IgD-negative memory B cell (primary cell): ENCODE data around the gene HS2ST1. TPM values are rescaled to one million over a fixed set of nuclear protein-coding genes. Genes with fewer than 3 reads are reported as not detected.
"Not testable (repeated sequence)": the region's sequence is repeated elsewhere in the genome, so short reads cannot be mapped to it uniquely, and the experiment has no call there.

Source experiments
- H3K27ac Mint-ChIP-seq, 3 donors: one replicate each; pipeline ENCODE4 v1.8.0; 2020 to 2022; ENCODE audit warnings: mild to moderate bottlenecking in 3 of 3, mixed read lengths in 3 of 3, moderate library complexity in 1 of 3
- H3K27me3 Mint-ChIP-seq: one replicate; pipeline ENCODE4 v1.8.0; 2021; ENCODE audit warnings: mixed read lengths
- H3K36me3 Mint-ChIP-seq: one replicate; pipeline ENCODE4 v1.8.0; 2020; ENCODE audit warnings: mild to moderate bottlenecking, mixed read lengths
- H3K4me1 Mint-ChIP-seq, 3 donors: one replicate each; pipeline ENCODE4 v1.8.0; 2020 to 2022; ENCODE audit warnings: mixed read lengths in 3 of 3, mild to moderate bottlenecking in 1 of 3
- H3K4me3 Mint-ChIP-seq, 4 donors: one replicate each; pipeline ENCODE4 v1.8.0; 2020 to 2022; ENCODE audit warnings: mild to moderate bottlenecking in 4 of 4, mixed read lengths in 4 of 4, moderate library complexity in 3 of 4
- H3K9me3 Mint-ChIP-seq, 3 donors: one replicate each; pipeline ENCODE4 v1.8.0; 2020 to 2021; ENCODE audit warnings: mixed read lengths in 3 of 3, mild to moderate bottlenecking in 1 of 3
- polyA plus RNA-seq: library from polyadenylated mRNA; unstranded; fragments of 300-500 nt; fragmentation: Illumina TruSeq; gene quantifications from one replicate; pipeline ENCODE4 v1.2.3, GENCODE V29; 2021

The HS2ST1 gene
- polyA plus RNA-seq, 1 donor from 2014 or later: 7.2 TPM

GRCh38 chr1:87064986-87065385 lies 150.6 kb downstream of the HS2ST1 start:
- H3K36me3 Mint-ChIP-seq: peaks cover 3% of the 10 kb centered on the region
- peaks cover 39 to 56% (median 47%) of the 10 kb centered on the region in 3 donors for H3K4me1 Mint-ChIP-seq
- peak overlapping the region in 2 of 4 donors; percentile 1 to 25 for H3K4me3 Mint-ChIP-seq
- H3K27me3 Mint-ChIP-seq: peaks cover 2% of the 10 kb centered on the region
- H3K9me3 Mint-ChIP-seq: peaks cover 0 to 4% (median 4%) of the 10 kb centered on the region in 3 donors
- peak overlapping the region in 1 of 3 donors; percentile 71 for H3K27ac Mint-ChIP-seq

- H3K4me1 Mint-ChIP-seq: peaks cover 34 to 48% (median 41%) of the 10 kb centered on the region in 3 donors
- H3K9me3 Mint-ChIP-seq, H3K27ac Mint-ChIP-seq, H3K4me3 Mint-ChIP-seq, H3K36me3 Mint-ChIP-seq, H3K27me3 Mint-ChIP-seq: not testable (repeated sequence)
These were observed 152.3 kb downstream of the HS2ST1 start for GRCh38 chr1:87066708-87067107.

GRCh38 chr1:87072411-87072810 lies 158.0 kb downstream of the HS2ST1 start:
- no peak overlapping the region for H3K27ac Mint-ChIP-seq

GRCh38 chr1:87072904-87073303 lies 158.5 kb downstream of the HS2ST1 start:
- H3K27ac Mint-ChIP-seq: no peak overlapping the region
- H3K4me1 Mint-ChIP-seq: peaks cover 5 to 7% (median 7%) of the 10 kb centered on the region in 3 donors
- H3K9me3 Mint-ChIP-seq: peaks cover 0 to under 1% (median 0%) of the 10 kb centered on the region in 3 donors
- H3K36me3 Mint-ChIP-seq: peaks cover 5% of the 10 kb centered on the region
- no peaks in the 10 kb centered on the region for H3K27me3 Mint-ChIP-seq
- H3K4me3 Mint-ChIP-seq: no peak overlapping the region

More at GRCh38 chr1:87072411-87072810, 158.0 kb downstream of the HS2ST1 start:
- H3K4me3 Mint-ChIP-seq: no peak overlapping the region
- H3K36me3 Mint-ChIP-seq: peaks cover 5% of the 10 kb centered on the region
- peaks cover 0 to 2% (median 0%) of the 10 kb centered on the region in 3 donors for H3K9me3 Mint-ChIP-seq
- peaks cover 9 to 11% (median 9%) of the 10 kb centered on the region in 3 donors for H3K4me1 Mint-ChIP-seq
- no peaks in the 10 kb centered on the region for H3K27me3 Mint-ChIP-seq

GRCh38 chr1:87074001-87074795 lies 159.8 kb downstream of the HS2ST1 start:
- no peak overlapping the region for H3K4me3 Mint-ChIP-seq
- no peaks in the 10 kb centered on the region for H3K9me3 Mint-ChIP-seq
- peak overlapping the region in 1 of 3 donors; percentile 53 for H3K27ac Mint-ChIP-seq
- no peaks in the 10 kb centered on the region for H3K4me1 Mint-ChIP-seq
- H3K36me3 Mint-ChIP-seq: peaks cover 4% of the 10 kb centered on the region
- no peaks in the 10 kb centered on the region for H3K27me3 Mint-ChIP-seq

- H3K27me3 Mint-ChIP-seq: no peaks in the 10 kb centered on the region
- H3K36me3 Mint-ChIP-seq: peaks cover 5% of the 10 kb centered on the region
- H3K4me3 Mint-ChIP-seq: no peak overlapping the region
- H3K9me3 Mint-ChIP-seq: no peaks in the 10 kb centered on the region
- H3K4me1 Mint-ChIP-seq: peaks cover 2 to 3% (median 3%) of the 10 kb centered on the region in 3 donors
- no peak overlapping the region for H3K27ac Mint-ChIP-seq
These were observed 163.7 kb downstream of the HS2ST1 start for GRCh38 chr1:87077959-87078639.

GRCh38 chr1:87084244-87084836 lies 169.9 kb downstream of the HS2ST1 start:
- no peaks in the 10 kb centered on the region for H3K9me3 Mint-ChIP-seq
- H3K36me3 Mint-ChIP-seq: peaks cover 5% of the 10 kb centered on the region
- H3K27ac Mint-ChIP-seq: no peak overlapping the region
- peaks cover 2 to 13% (median 5%) of the 10 kb centered on the region in 3 donors for H3K4me1 Mint-ChIP-seq
- H3K4me3 Mint-ChIP-seq: no peak overlapping the region
- no peaks in the 10 kb centered on the region for H3K27me3 Mint-ChIP-seq

GRCh38 chr1:87086120-87086519 lies 171.7 kb downstream of the HS2ST1 start:
- no peak overlapping the region for H3K4me3 Mint-ChIP-seq
- peaks cover 2 to 24% (median 5%) of the 10 kb centered on the region in 3 donors for H3K4me1 Mint-ChIP-seq
- no peaks in the 10 kb centered on the region for H3K27me3 Mint-ChIP-seq
- no peak overlapping the region for H3K27ac Mint-ChIP-seq
- H3K9me3 Mint-ChIP-seq: no peaks in the 10 kb centered on the region
- H3K36me3 Mint-ChIP-seq: peaks cover 2% of the 10 kb centered on the region

- peaks cover 2% of the 10 kb centered on the region for H3K36me3 Mint-ChIP-seq
- no peak overlapping the region for H3K4me3 Mint-ChIP-seq
- H3K9me3 Mint-ChIP-seq: no peaks in the 10 kb centered on the region
- no peaks in the 10 kb centered on the region for H3K27me3 Mint-ChIP-seq
- no peak overlapping the region for H3K27ac Mint-ChIP-seq
- peaks cover 4 to 24% (median 6%) of the 10 kb centered on the region in 3 donors for H3K4me1 Mint-ChIP-seq
These were observed 174.8 kb downstream of the HS2ST1 start for GRCh38 chr1:87089070-87089736.

GRCh38 chr1:87089823-87090222 lies 175.4 kb downstream of the HS2ST1 start:
- Mint-ChIP-seq H3K27ac (no peak overlapping the region), H3K27me3 (no peaks in the 10 kb centered on the region)

GRCh38 chr1:87091425-87091824 lies 177.0 kb downstream of the HS2ST1 start:
- Mint-ChIP-seq H3K27ac (peak overlapping the region in 1 of 3 donors; percentile 40), H3K36me3 (peaks cover 2% of the 10 kb centered on the region), H3K4me3 (no peak overlapping the region), H3K9me3 (no peaks in the 10 kb centered on the region), H3K4me1 (peaks cover 4 to 21% (median 4%) of the 10 kb centered on the region in 3 donors), H3K27me3 (no peaks in the 10 kb centered on the region)

More at GRCh38 chr1:87089823-87090222, 175.4 kb downstream of the HS2ST1 start:
- H3K36me3 Mint-ChIP-seq: peaks cover 2% of the 10 kb centered on the region
- peaks cover 4 to 21% (median 4%) of the 10 kb centered on the region in 3 donors for H3K4me1 Mint-ChIP-seq
- H3K9me3 Mint-ChIP-seq: no peaks in the 10 kb centered on the region
- no peak overlapping the region for H3K4me3 Mint-ChIP-seq

- no peak overlapping the region for H3K4me3 Mint-ChIP-seq
- H3K4me1 Mint-ChIP-seq: peaks cover 4 to 21% (median 4%) of the 10 kb centered on the region in 3 donors
- no peak overlapping the region for H3K27ac Mint-ChIP-seq
- H3K9me3 Mint-ChIP-seq: no peaks in the 10 kb centered on the region
- no peaks in the 10 kb centered on the region for H3K27me3 Mint-ChIP-seq
- H3K36me3 Mint-ChIP-seq: peaks cover 4% of the 10 kb centered on the region
These were observed 178.4 kb downstream of the HS2ST1 start for GRCh38 chr1:87092846-87093245.

- Mint-ChIP-seq H3K36me3 (peaks cover 4% of the 10 kb centered on the region), H3K27ac (no peak overlapping the region), H3K27me3 (no peaks in the 10 kb centered on the region), H3K4me3 (no peak overlapping the region), H3K9me3 (no peaks in the 10 kb centered on the region), H3K4me1 (peaks cover 4 to 21% (median 4%) of the 10 kb centered on the region in 3 donors)
These were observed 178.9 kb downstream of the HS2ST1 start for GRCh38 chr1:87093286-87093685.

- Mint-ChIP-seq H3K4me3 (no peak overlapping the region), H3K9me3 (no peaks in the 10 kb centered on the region), H3K36me3 (peaks cover 4% of the 10 kb centered on the region), H3K27ac (no peak overlapping the region), H3K4me1 (peaks cover 4 to 18% (median 4%) of the 10 kb centered on the region in 3 donors), H3K27me3 (no peaks in the 10 kb centered on the region)
These were observed 179.8 kb downstream of the HS2ST1 start for GRCh38 chr1:87094238-87094637.
